HepG2 (cell line): ENCODE measurements around the gene NPC1. TPM values are rescaled to one million over a fixed set of nuclear protein-coding genes. Genes with fewer than 3 reads are reported as not detected.

Experiments used
- ARID2 ChIP-seq: sonication (generic); formaldehyde crosslinking; IDR thresholded peaks from 2 replicates; pipeline ENCODE4 v1.8.1; 2022; ENCODE audit warnings: mild to moderate bottlenecking, missing genetic modification reagents, borderline replicate concordance
- ARNT ChIP-seq: fragments of 450-650 bp; IDR thresholded peaks from 2 replicates; pipeline ENCODE4 v1.6.1; 2017
- DMAP1 ChIP-seq: IDR thresholded peaks from 2 replicates; pipeline ENCODE4 v1.6.1; 2016
- DPF2 ChIP-seq: sonication (generic); formaldehyde crosslinking; IDR thresholded peaks from 2 replicates; pipeline ENCODE4 v1.4.0; 2020; ENCODE audit warnings: mild to moderate bottlenecking, low read depth, missing genetic modification reagents, borderline replicate concordance
- E2F5 ChIP-seq: sonication (generic); formaldehyde crosslinking; conservative IDR thresholded peaks from 2 replicates; pipeline ENCODE4 v1.4.0; 2020; ENCODE audit warnings: missing genetic modification reagents
- FOXM1 ChIP-seq: sonication (generic); formaldehyde crosslinking; IDR thresholded peaks from 2 replicates; pipeline ENCODE4 v1.5.0; 2020; ENCODE audit warnings: missing genetic modification reagents
- GZF1 ChIP-seq: sonication (generic); formaldehyde crosslinking; IDR thresholded peaks from 2 replicates; pipeline ENCODE4 v1.5.1; 2020; ENCODE audit warnings: mild to moderate bottlenecking, missing genetic modification reagents
- HOXA9 ChIP-seq: sonication (generic); formaldehyde crosslinking; IDR thresholded peaks from 2 replicates; pipeline ENCODE4 v1.8.1; 2022; ENCODE audit warnings: missing genetic modification reagents, mild to moderate bottlenecking, moderate library complexity, borderline replicate concordance
- KLF12 ChIP-seq: sonication (generic); formaldehyde crosslinking; IDR thresholded peaks from 2 replicates; pipeline ENCODE4 v1.4.0; 2020; ENCODE audit warnings: missing genetic modification reagents, borderline replicate concordance
- KMT2A ChIP-seq: sonication (generic); formaldehyde crosslinking; IDR thresholded peaks from 2 replicates; pipeline ENCODE4 v1.4.0; 2020; ENCODE audit warnings: missing genetic modification reagents
- LRRFIP1 ChIP-seq: sonication (generic); formaldehyde crosslinking; conservative IDR thresholded peaks from 2 replicates; pipeline ENCODE4 v1.4.0; 2020; ENCODE audit warnings: missing genetic modification reagents
- MYPOP ChIP-seq: sonication (generic); formaldehyde crosslinking; IDR thresholded peaks from 2 replicates; pipeline ENCODE4 v1.8.1; 2023; ENCODE audit warnings: mild to moderate bottlenecking, moderate library complexity, missing genetic modification reagents
- NFE2L1 ChIP-seq: sonication (generic); formaldehyde crosslinking; IDR thresholded peaks from 2 replicates; pipeline ENCODE4 v1.4.0; 2020; ENCODE audit warnings: missing genetic modification reagents, mild to moderate bottlenecking, borderline replicate concordance
- PTBP1 ChIP-seq: fragments of 200-400 bp; formaldehyde crosslinking; IDR thresholded peaks from 2 replicates; pipeline ENCODE4 v1.6.1; 2018; ENCODE audit warnings: low read length, low read depth; ENCODE audit not compliant: poor library complexity, severe bottlenecking
- SNAPC2 ChIP-seq: sonication (generic); formaldehyde crosslinking; IDR thresholded peaks from 2 replicates; pipeline ENCODE4 v1.8.1; 2022; ENCODE audit warnings: mild to moderate bottlenecking, missing genetic modification reagents
- U2AF2 ChIP-seq: fragments of 200-400 bp; formaldehyde crosslinking; IDR thresholded peaks from 2 replicates; pipeline ENCODE4 v1.6.1; 2017; ENCODE audit warnings: low read depth, mild to moderate bottlenecking, low read length
- ZBTB34 ChIP-seq: sonication (generic); formaldehyde crosslinking; IDR thresholded peaks from 2 replicates; pipeline ENCODE4 v1.8.0; 2022; ENCODE audit warnings: mild to moderate bottlenecking, missing genetic modification reagents
- ZFP41 ChIP-seq: sonication (generic); formaldehyde crosslinking; IDR thresholded peaks from 2 replicates; pipeline ENCODE4 v1.4.0; 2020; ENCODE audit warnings: mild to moderate bottlenecking, missing genetic modification reagents, borderline replicate concordance
- ZNF292 ChIP-seq: sonication (generic); formaldehyde crosslinking; IDR thresholded peaks from 2 replicates; pipeline ENCODE4 v1.8.1; 2022; ENCODE audit warnings: mild to moderate bottlenecking, low read depth, missing genetic modification reagents, borderline replicate concordance
- ZNF326 ChIP-seq: sonication (generic); formaldehyde crosslinking; IDR thresholded peaks from 2 replicates; pipeline ENCODE4 v1.4.0; 2020; ENCODE audit warnings: missing genetic modification reagents, borderline replicate concordance
- ZNF335 ChIP-seq: sonication (generic); formaldehyde crosslinking; IDR thresholded peaks from 2 replicates; pipeline ENCODE4 v1.4.0; 2020; ENCODE audit warnings: missing genetic modification reagents
- ZNF550 ChIP-seq: sonication (generic); formaldehyde crosslinking; IDR thresholded peaks from 2 replicates; pipeline ENCODE4 v1.4.0; 2020; ENCODE audit warnings: mild to moderate bottlenecking, missing genetic modification reagents, borderline replicate concordance
- ZNF605 ChIP-seq: sonication (generic); formaldehyde crosslinking; IDR thresholded peaks from 2 replicates; pipeline ENCODE4 v1.8.0; 2022; ENCODE audit warnings: mild to moderate bottlenecking, missing genetic modification reagents
- ZNF720 ChIP-seq: sonication (generic); formaldehyde crosslinking; IDR thresholded peaks from 2 replicates; pipeline ENCODE4 v1.4.0; 2020; ENCODE audit warnings: missing genetic modification reagents
- ZNF776 ChIP-seq: sonication (generic); formaldehyde crosslinking; IDR thresholded peaks from 2 replicates; pipeline ENCODE4 v1.4.0; 2020; ENCODE audit warnings: mild to moderate bottlenecking, missing genetic modification reagents
- ZNF777 ChIP-seq: sonication (generic); formaldehyde crosslinking; IDR thresholded peaks from 2 replicates; pipeline ENCODE4 v1.4.0; 2020; ENCODE audit warnings: missing genetic modification reagents
- polyA plus RNA-seq, 8 experiments: library from polyadenylated mRNA; depleted of rRNA in 3 of 8; stranded (reverse) in 7 of 8; unstranded in 1 of 8; fragments of >200 nt; fragmentation: Illumina TruSeq in 4 of 8; extraction: Trizol in 4 of 8; gene quantifications; 2 replicates each; pipeline versions ENCODE4 v1.2.1 to v1.2.3, GENCODE V29; 2011 to 2016; ENCODE audit warnings: low read depth in 4 of 8, missing spikeins in 1 of 8, mixed read lengths in 1 of 8; ENCODE audit not compliant: insufficient read depth in 1 of 8
- total RNA-seq, 5 experiments: library from RNA; depleted of rRNA; stranded (reverse); fragments of >200 nt; fragmentation: Illumina TruSeq; extraction: Trizol; gene quantifications; 2 replicates each; pipeline ENCODE4 v1.2.3, GENCODE V29; 2016; ENCODE audit warnings: low read depth in 1 of 5

Gene NPC1
- total and polyA plus RNA-seq, 2 of the 13 experiments (the other 11 are each of a cell fraction or from before 2014, with no cell fraction given), result 46.5 to 114 TPM

GRCh38 chr18:23556145-23556780 lies 30.0 kb downstream of the NPC1 start (continued):
- TF ChIP-seq E2F5 (CRISPR knock-in tag) (no peak), HOXA9 (CRISPR knock-in tag) (no peak), LRRFIP1 (CRISPR knock-in tag) (no peak), DMAP1 (peak; percentile 75), ARID2 (CRISPR knock-in tag) (no peak), ZNF776 (CRISPR knock-in tag) (no peak), U2AF2 (0 out of 2 replicates have a peak, but pooled peaks have one; percentile 35), KLF12 (CRISPR knock-in tag) (peak; percentile 65; the same call in 1 of the 2 replicates), ZNF550 (no peak), ZNF720 (CRISPR knock-in tag) (no peak), GZF1 (CRISPR knock-in tag) (no peak), ZNF605 (peak; percentile 69), NFE2L1 (no peak), SNAPC2 (CRISPR knock-in tag) (peak; percentile 42; the same call in 1 of the 2 replicates), ARNT (no peak), PTBP1 (no peak), ZBTB34 (CRISPR knock-in tag) (peak; percentile 92), ZFP41 (CRISPR knock-in tag) (no peak), MYPOP (CRISPR knock-in tag) (peak; percentile 84; the same call in 1 of the 2 replicates), ZNF292 (CRISPR knock-in tag) (peak; percentile 80), DPF2 (CRISPR knock-in tag) (peak; percentile 92), ZNF335 (0 out of 2 replicates have a peak, but pooled peaks have one; percentile 12), KMT2A (CRISPR knock-in tag) (peak; percentile 75), FOXM1 (CRISPR knock-in tag) (no peak), ZNF777 (0 out of 2 replicates have a peak, but pooled peaks have one; percentile 43), ZNF326 (CRISPR knock-in tag) (no peak)
